K562 (cell line): ENCODE measurements around the gene BCL2L12. TPM values are rescaled to one million over a fixed set of nuclear protein-coding genes. Genes with fewer than 3 reads are reported as not detected.

ENCODE experiments used
- ATAC-seq: fragments of 200-7000 bp; cut with Tn5 transposase; 3 replicates; pipeline ENCODE4 v1.9.1; 2020; ENCODE audit warnings: moderate library complexity
- BruUV-seq: library from RNA; stranded (reverse); fragments of 400-500 nt; replicated peaks from 2 replicates; lab custom pipeline; 2021; lab: Mats Ljungman, UMichigan
- CTCF ChIA-PET: fragments of 300-600 bp; formaldehyde crosslinking; extraction: SDS; loops from one replicate; lab custom pipeline; 2021; ENCODE audit warnings: low intra/inter-chr PET ratio; lab: Yijun Ruan, JAX
- POLR2A ChIA-PET: fragments of 300-600, 350-650 bp; sonication (Branson Sonifier 250); formaldehyde crosslinking; extraction: SDS; loops from one replicate; lab custom pipeline; 2021; ENCODE audit warnings: antibody characterized with exemption, inconsistent platforms; lab: Yijun Ruan, JAX
- DNase-seq, 4 experiments: peaks; one replicate each; pipeline versions ENCODE4 v3.0.0 to v3.0.0-alpha.2; 2011 to 2018; ENCODE audit warnings: low spot score in 3 of 4, mixed read lengths in 3 of 4; ENCODE audit errors: extremely low read depth in 1 of 4
- FAIRE-seq: peaks from 2 replicates; lab custom pipeline; 2011; peaks lifted over from hg19 to GRCh38; lab: Jason Lieb, UNC
- H2AFZ ChIP-seq: 2 replicates; pipeline ENCODE4 v1.6.0; 2011; ENCODE audit warnings: low read depth, low read length, control low read depth, inconsistent platforms
- H3K27ac ChIP-seq: fragments of 200-600 bp; 3 replicates; pipeline ENCODE4 v1.8.0; 2011; ENCODE audit warnings: low read depth, mild to moderate bottlenecking, control low read depth, inconsistent platforms, low read length, moderate library complexity, mixed read lengths; ENCODE audit errors: extremely low read depth
- H3K27me3 ChIP-seq, 2 experiments: fragments of 300-600 bp in 1 of 2; 2 replicates in 1 of 2; 3 replicates in 1 of 2; pipeline versions ENCODE4 v1.6.0 to v1.8.0; 2011; ENCODE audit warnings: inconsistent platforms in 2 of 2, low read length in 2 of 2, mild to moderate bottlenecking in 1 of 2, mixed read lengths in 1 of 2, moderate library complexity in 1 of 2; ENCODE audit not compliant: control insufficient read depth in 2 of 2, insufficient read depth in 2 of 2
- H3K36me3 ChIP-seq: fragments of 300-600 bp; 3 replicates; pipeline ENCODE4 v1.8.0; 2011; ENCODE audit warnings: mild to moderate bottlenecking, low read length, inconsistent platforms; ENCODE audit not compliant: control insufficient read depth, insufficient read depth
- H3K4me1 ChIP-seq, 2 experiments: fragments of 200-600 bp in 1 of 2; replicated peaks in 1 of 2; 2 replicates in 1 of 2; 3 replicates in 1 of 2; pipeline versions ENCODE4 v1.5.1 to v1.8.0; 2011; ENCODE audit warnings: inconsistent platforms in 2 of 2, low read length in 2 of 2, mild to moderate bottlenecking in 1 of 2, mixed read lengths in 1 of 2, moderate library complexity in 1 of 2; ENCODE audit not compliant: control insufficient read depth in 2 of 2, insufficient read depth in 2 of 2
- H3K4me2 ChIP-seq: 2 replicates; pipeline ENCODE4 v1.6.1; 2011; ENCODE audit warnings: low read length, control low read depth, inconsistent platforms, mixed read lengths; ENCODE audit not compliant: insufficient read depth
- H3K4me3 ChIP-seq: fragments of 200-600 bp; sonication (generic), shearing (Covaris generic); 2 replicates; pipeline ENCODE4 v1.5.1; 2016; ENCODE audit warnings: control low read depth, inconsistent platforms
- H3K79me2 ChIP-seq: fragments of 200-600 bp; 3 replicates; pipeline ENCODE4 v1.8.0; 2011; ENCODE audit warnings: low read length, inconsistent platforms; ENCODE audit not compliant: control insufficient read depth, insufficient read depth
- H3K9ac ChIP-seq, 2 experiments: 2 replicates each; pipeline versions ENCODE4 v1.6.0 to v1.6.1; 2011; ENCODE audit warnings: low read depth in 2 of 2, low read length in 2 of 2, control low read depth in 1 of 2, inconsistent platforms in 1 of 2, mild to moderate bottlenecking in 1 of 2, mixed read lengths in 1 of 2; ENCODE audit not compliant: insufficient read depth in 1 of 2
- H3K9me1 ChIP-seq: one replicate; pipeline ENCODE4 v1.6.0; 2011; ENCODE audit warnings: inconsistent platforms, mild to moderate bottlenecking, low read length, moderate library complexity; ENCODE audit not compliant: control insufficient read depth, insufficient read depth
- H3K9me3 ChIP-seq: replicated peaks from 2 replicates; pipeline ENCODE4 v1.5.1; 2011; ENCODE audit warnings: low read depth, low read length, inconsistent platforms; ENCODE audit not compliant: control insufficient read depth, insufficient read depth
- H4K20me1 ChIP-seq: replicated peaks from 2 replicates; pipeline ENCODE4 v1.6.1; 2011; ENCODE audit warnings: low read length, inconsistent platforms, mixed read lengths; ENCODE audit not compliant: control insufficient read depth, insufficient read depth
- CXXC5 ChIP-seq: fragments of 250-450 bp; sonication (Bioruptor Pico); IDR thresholded peaks from 2 replicates; pipeline ENCODE4 v1.8.0; 2022; ENCODE audit warnings: inconsistent platforms, mild to moderate bottlenecking, moderate library complexity
- FOS ChIP-seq: IDR thresholded peaks from 3 replicates; pipeline ENCODE4 v1.6.1; 2011; ENCODE audit not compliant: insufficient read length; ENCODE audit errors: extremely low read depth
- HDAC1 ChIP-seq, 2 experiments: fragments of 450-650 bp; IDR thresholded peaks; 2 replicates each; pipeline ENCODE4 v1.6.1; 2016 to 2017; ENCODE audit warnings: inconsistent platforms in 1 of 2, mild to moderate bottlenecking in 1 of 2, moderate library complexity in 1 of 2
- HMGN3 ChIP-seq: IDR thresholded peaks from 2 replicates; pipeline ENCODE4 v1.6.1; 2011; ENCODE audit warnings: borderline replicate concordance, low read depth, mild to moderate bottlenecking, mixed read lengths, low read length; ENCODE audit not compliant: insufficient read length; ENCODE audit errors: extremely low read depth
- HOXB6 ChIP-seq: fragments of 250-450 bp; sonication (Bioruptor Pico); IDR thresholded peaks from 2 replicates; pipeline ENCODE4 v1.5.1; 2022; ENCODE audit warnings: mild to moderate bottlenecking, borderline replicate concordance
- MED1 ChIP-seq: sonication (generic); formaldehyde crosslinking; IDR thresholded peaks from 2 replicates; pipeline ENCODE4 v1.8.1; 2023; ENCODE audit warnings: missing genetic modification reagents, borderline replicate concordance
- NRF1 ChIP-seq, 2 experiments: fragments of 450-650 bp; IDR thresholded peaks in 1 of 2; conservative IDR thresholded peaks in 1 of 2; 2 replicates each; pipeline ENCODE4 v1.6.1; 2014; ENCODE audit warnings: mild to moderate bottlenecking in 2 of 2
- POLR2B ChIP-seq: fragments of 450-650 bp; IDR thresholded peaks from 2 replicates; pipeline ENCODE4 v1.6.1; 2018; ENCODE audit warnings: low read depth; ENCODE audit not compliant: partially characterized antibody
- RBBP5 ChIP-seq: fragments of 200-600 bp; sonication (generic); IDR thresholded peaks from 2 replicates; pipeline ENCODE4 v1.6.1; 2012; ENCODE audit warnings: borderline replicate concordance, mild to moderate bottlenecking, low read length, control low read depth, inconsistent platforms; ENCODE audit not compliant: insufficient read depth, poor library complexity, severe bottlenecking
- RHOXF2B ChIP-seq: fragments of 250-450 bp; sonication (Bioruptor Pico); conservative IDR thresholded peaks from 2 replicates; pipeline ENCODE4 v1.5.1; 2021
- SETDB1 ChIP-seq: IDR thresholded peaks from one replicate; pipeline ENCODE4 v1.6.1; 2012; ENCODE audit warnings: low read length, control low read depth, inconsistent platforms
- SMAD1 ChIP-seq: fragments of 150-350 bp; IDR thresholded peaks from 2 replicates; pipeline ENCODE4 v1.6.1; 2014; ENCODE audit warnings: low read length, low read depth; ENCODE audit not compliant: partially characterized antibody
- SOX6 ChIP-seq: fragments of 450-650 bp; IDR thresholded peaks from 2 replicates; pipeline ENCODE4 v1.6.1; 2014; ENCODE audit warnings: mild to moderate bottlenecking
- TAF1 ChIP-seq: IDR thresholded peaks from 2 replicates; pipeline ENCODE4 v1.6.1; 2011; ENCODE audit warnings: mild to moderate bottlenecking, low read length, moderate library complexity; ENCODE audit not compliant: insufficient read depth, control insufficient read depth, severe bottlenecking; ENCODE audit errors: extremely low read depth
- TCF3 ChIP-seq: sonication (generic); formaldehyde crosslinking; IDR thresholded peaks from 2 replicates; pipeline ENCODE4 v1.4.0; 2020; ENCODE audit warnings: mild to moderate bottlenecking, missing genetic modification reagents
- TEAD2 ChIP-seq: fragments of 450-650 bp; IDR thresholded peaks from 2 replicates; pipeline ENCODE4 v1.6.1; 2016; ENCODE audit warnings: missing genetic modification characterization, control low read depth, missing compliant biosample characterization
- TOE1 ChIP-seq, 2 experiments: fragments of 450-650 bp in 1 of 2; sonication (generic) in 1 of 2; formaldehyde crosslinking in 1 of 2; IDR thresholded peaks; 2 replicates each; pipeline versions ENCODE4 v1.7.1 to v1.8.0; 2016 to 2022; ENCODE audit warnings: borderline replicate concordance in 2 of 2, mild to moderate bottlenecking in 2 of 2, antibody characterized with exemption in 1 of 2, inconsistent platforms in 1 of 2, low read depth in 1 of 2, missing genetic modification reagents in 1 of 2, moderate library complexity in 1 of 2
- ZNF140 ChIP-seq: fragments of 250-450 bp; sonication (Bioruptor Pico); IDR thresholded peaks from 2 replicates; pipeline ENCODE4 v1.8.0; 2021; ENCODE audit warnings: moderate library complexity, mild to moderate bottlenecking, inconsistent platforms
- WGBS: fragments of 100-300 bp; shearing (Covaris generic); methylation state at CpG from one replicate; pipeline ENCODE4 v1.1.6; 2016; ENCODE audit warnings: low coverage, mixed read lengths; ENCODE audit not compliant: insufficient coverage; ENCODE audit errors: missing lambda C conversion rate; 5-methylcytosine and 5-hydroxymethylcytosine counted together
- in situ Hi-C: fragments of 300-500 bp; cut with MboI; formaldehyde crosslinking; loops from 4 replicates; pipeline ENCODE4 v1.15.0; 2018; ENCODE audit warnings: inconsistent platforms, mixed read lengths
- intact Hi-C: fragments of 100-400 bp; cut with micrococcal nuclease; formaldehyde crosslinking; loops from 2 replicates; pipeline ENCODE4 v1.14.2; 2022
- polyA plus RNA-seq, 8 experiments: library from polyadenylated mRNA; depleted of rRNA in 4 of 8; stranded (reverse) in 5 of 8; unstranded in 3 of 8; fragments of >200 nt; fragmentation: Nextera tagmentation in 2 of 8; fragmentation: Illumina TruSeq in 1 of 8; extraction: Ambion mirVana in 2 of 8; extraction: Trizol in 1 of 8; gene quantifications; 2 replicates each; pipeline versions ENCODE4 v1.2.1 to v1.2.3, GENCODE V29; 2011 to 2014; ENCODE audit warnings: inconsistent platforms in 1 of 8, missing spikeins in 1 of 8
- total RNA-seq, 7 experiments: library from RNA; depleted of rRNA in 6 of 7; stranded (reverse); fragments of >200 nt in 6 of 7; fragmentation: Illumina TruSeq in 2 of 7; extraction: Trizol in 2 of 7; gene quantifications; 2 replicates each; pipeline versions ENCODE4 v1.2.1 to v1.2.3, GENCODE V29; 2011 to 2021; ENCODE audit warnings: low replicate concordance in 1 of 7
- TF ChIP-seq, protein P1 (sequence below): sonication (generic); formaldehyde crosslinking; IDR thresholded peaks from 2 replicates; pipeline ENCODE4 v1.8.1; 2023; ENCODE audit warnings: mild to moderate bottlenecking, missing genetic modification reagents

The BCL2L12 gene
- total and polyA plus RNA-seq, 9 of the 15 experiments (the other 6 are each of a cell fraction or from before 2014, with no cell fraction given) = 7.4 to 263 (median 81.2) TPM

DNA sequence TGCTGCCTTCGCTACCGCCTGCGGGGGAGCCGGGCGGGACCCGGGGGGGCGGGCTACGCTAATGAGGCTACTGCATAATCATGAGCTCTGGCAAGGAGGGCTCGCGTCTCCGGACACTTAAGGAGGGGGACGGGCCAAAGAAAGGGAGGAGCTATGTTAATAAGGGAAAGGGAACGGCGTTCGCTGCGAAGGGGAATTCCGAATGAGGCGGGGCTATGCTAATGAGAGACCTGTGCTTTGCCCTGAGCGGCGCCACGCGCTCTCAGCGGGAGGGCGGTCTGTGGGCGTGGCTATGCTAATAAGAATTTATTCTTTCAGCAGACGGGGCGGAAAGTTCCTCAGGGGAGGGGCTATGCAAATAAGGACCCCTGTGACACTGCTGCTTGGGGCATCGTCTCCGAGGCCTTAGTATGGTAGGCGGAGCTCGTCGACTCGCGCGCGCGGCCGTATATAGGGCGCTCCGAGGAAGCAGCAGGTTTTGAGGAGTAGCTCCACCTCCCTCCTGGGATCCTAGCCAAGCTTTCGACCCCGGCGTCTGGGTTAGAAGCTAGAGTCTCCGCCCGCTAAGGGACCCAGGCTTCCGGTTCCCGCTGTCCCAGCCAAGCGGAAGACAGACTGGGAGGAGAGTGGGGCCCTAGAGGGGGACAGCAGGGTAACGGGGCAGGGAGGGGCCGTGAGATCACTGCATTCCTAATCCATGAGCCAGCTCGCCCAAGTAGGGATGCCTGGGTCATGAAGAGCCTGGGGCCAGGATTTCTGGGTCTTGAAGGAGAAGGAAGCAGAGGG lies 25.4 kb upstream of the BCL2L12 start, which contains the start of gene RRAS:
Gene RRAS (minus strand): TSS at position 31 of the 786 bp plus-strand sequence. CDS start 45 bp downstream, outside the sequence.
- Histone ChIP-seq H3K36me3 (peaks cover 20% of the 10 kb centered on the region; the same call in 2 of the 3 replicates), H3K9me3 (no peaks in the 10 kb centered on the region), H3K4me3 (peak within 1 kb of the TSS; percentile 97), H3K79me2 (peaks cover 42% of the 10 kb centered on the region), H3K27ac (peak within 1 kb of the TSS; percentile 97), H3K4me2 (peak within 1 kb of the TSS; percentile 82), H3K4me1 (peaks cover 27 to 58% of the 10 kb centered on the region in 2 experiments), H2AFZ (peak within 1 kb of the TSS; percentile 2; the same call in 1 of the 2 replicates), H3K9ac (peak within 1 kb of the TSS; percentile 95 to 98), H4K20me1 (no peaks in the 10 kb centered on the region), H3K9me1 (no peaks in the 10 kb centered on the region), H3K27me3 (no peaks in the 10 kb centered on the region)
- FAIRE-seq = peak; percentile 100
- ChIA-PET CTCF (no interaction called here), POLR2A (interaction anchor here (0.6 to 2.3 kb wide), 22 partner anchors 8 to 339 kb away, joined by 3 to 13 read pairs (median 4); partner anchors contain the start of genes BCL2L12, IRF3, NOSIP and PRMT1)
- in situ Hi-C loops (no loop called here), intact Hi-C loops (loop anchor here (2.0 kb wide), 1 partner anchor 50 kb away; the partner anchor contains the start of gene PRR12)
- DNase-seq = peak; percentile 95 to 100 (median 96)
- ATAC-seq = peak; percentile 83
- BruUV-seq = no TSS peak
- under 1% methylated on average over 38 of the region's 51 CpGs for WGBS
- no peak for TF ChIP-seq RHOXF2B
- no peak for TF ChIP-seq SETDB1
- no peak for TF ChIP-seq HOXB6 (CRISPR knock-in tag)
- peak; percentile 81 for TF ChIP-seq TAF1
- peak; percentile 70; the same call in 1 of the 2 replicates for TF ChIP-seq SOX6
- no peak for TF ChIP-seq TCF3 (CRISPR knock-in tag)
- TF ChIP-seq CXXC5 (CRISPR knock-in tag) = peak; percentile 82
- TF ChIP-seq HDAC1 (IDR thresholded peaks at IDR 0.05) = peak in 1 of 2 experiments; percentile 85; a peak in 2 of 4 replicates
- TF ChIP-seq RBBP5 = peak; percentile 20
- no peak for TF ChIP-seq MED1
- no peak for TF ChIP-seq ZNF140 (CRISPR knock-in tag)
- peak; percentile 54 for TF ChIP-seq HMGN3
- peak; percentile 86 for TF ChIP-seq POLR2B
- TF ChIP-seq SMAD1 = peak; percentile 83
- no peak for TF ChIP-seq FOS
- TF ChIP-seq NRF1 (conservative IDR thresholded peaks at IDR 0.05 in 1 of 2, IDR thresholded peaks at IDR 0.05 in 1 of 2) = peak; percentile 86 to 88
- TF ChIP-seq, protein P1, sequence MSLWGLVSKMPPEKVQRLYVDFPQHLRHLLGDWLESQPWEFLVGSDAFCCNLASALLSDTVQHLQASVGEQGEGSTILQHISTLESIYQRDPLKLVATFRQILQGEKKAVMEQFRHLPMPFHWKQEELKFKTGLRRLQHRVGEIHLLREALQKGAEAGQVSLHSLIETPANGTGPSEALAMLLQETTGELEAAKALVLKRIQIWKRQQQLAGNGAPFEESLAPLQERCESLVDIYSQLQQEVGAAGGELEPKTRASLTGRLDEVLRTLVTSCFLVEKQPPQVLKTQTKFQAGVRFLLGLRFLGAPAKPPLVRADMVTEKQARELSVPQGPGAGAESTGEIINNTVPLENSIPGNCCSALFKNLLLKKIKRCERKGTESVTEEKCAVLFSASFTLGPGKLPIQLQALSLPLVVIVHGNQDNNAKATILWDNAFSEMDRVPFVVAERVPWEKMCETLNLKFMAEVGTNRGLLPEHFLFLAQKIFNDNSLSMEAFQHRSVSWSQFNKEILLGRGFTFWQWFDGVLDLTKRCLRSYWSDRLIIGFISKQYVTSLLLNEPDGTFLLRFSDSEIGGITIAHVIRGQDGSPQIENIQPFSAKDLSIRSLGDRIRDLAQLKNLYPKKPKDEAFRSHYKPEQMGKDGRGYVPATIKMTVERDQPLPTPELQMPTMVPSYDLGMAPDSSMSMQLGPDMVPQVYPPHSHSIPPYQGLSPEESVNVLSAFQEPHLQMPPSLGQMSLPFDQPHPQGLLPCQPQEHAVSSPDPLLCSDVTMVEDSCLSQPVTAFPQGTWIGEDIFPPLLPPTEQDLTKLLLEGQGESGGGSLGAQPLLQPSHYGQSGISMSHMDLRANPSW (CRISPR knock-in tag) = no peak; the same call in 1 of the 2 replicates
- peak; percentile 85 for TF ChIP-seq TEAD2 (tag)
- TF ChIP-seq TOE1 (IDR thresholded peaks at IDR 0.05; ENCODE audit: borderline replicate concordance) = peak; percentile 63; the same call in 1 of the 2 replicates
- TF ChIP-seq TOE1 (CRISPR knock-in tag; IDR thresholded peaks at IDR 0.05; ENCODE audit: borderline replicate concordance, low read depth) = no peak
